Measurements from ENCODE around the gene THUMPD2. TPM values are rescaled to one million over a fixed set of nuclear protein-coding genes. Genes with fewer than 3 reads are reported as not detected.

Gene THUMPD2
- total and polyA plus RNA-seq, 3 experiments from 2014 or later: 8.0 to 15.1 (median 12.2) TPM

DNA sequence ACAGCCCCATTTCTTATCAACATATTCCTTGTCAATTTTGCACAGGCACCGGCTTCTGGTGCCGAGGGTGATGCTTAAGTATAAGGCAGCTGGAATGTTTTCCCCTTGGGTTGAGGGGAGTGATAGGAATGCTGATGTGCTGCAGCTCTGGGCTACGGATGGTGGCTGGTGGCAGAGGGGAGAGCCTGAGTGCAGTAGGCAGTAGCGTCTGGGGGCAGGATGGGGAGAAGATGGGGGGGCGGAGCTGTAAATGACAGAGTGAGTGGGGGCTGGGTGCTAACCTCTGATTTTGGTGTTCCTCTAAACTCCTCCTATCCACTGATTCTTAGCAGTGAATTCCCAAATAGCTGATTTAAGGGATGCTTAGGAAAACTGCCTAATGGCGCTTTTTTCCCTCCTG, 92.6 kb downstream of the THUMPD2 start:
- POLR2A ChIA-PET: no interaction called here
- no peaks in the 10 kb centered on the region for H3K9me3 ChIP-seq (ENCODE audit: low read length)
- no peak overlapping the region for H3K27ac ChIP-seq (ENCODE audit: low read depth, low read length)
- Mint-ChIP-seq H3K9me3 (peaks cover 0 to 8% (median 3%) of the 10 kb centered on the region in 5 donors), H3K4me3 (no peak overlapping the region), H3K27me3 (peaks cover 8 to 50% of the 10 kb centered on the region in 2 donors), H3K36me3 (no peaks in the 10 kb centered on the region), H3K4me1 (no peaks in the 10 kb centered on the region), H3K27ac (no peak overlapping the region)
- CTCF ChIA-PET: no interaction called here
- no peaks in the 10 kb centered on the region for H3K36me3 ChIP-seq (ENCODE audit: insufficient read depth, low read length)
- no peak for DNase-seq
- H3K4me1 ChIP-seq (ENCODE audit: insufficient read depth, low read length): no peaks in the 10 kb centered on the region
- no peak overlapping the region for H3K4me3 ChIP-seq (ENCODE audit: low read length)
- no peaks in the 10 kb centered on the region for H3K27me3 ChIP-seq (ENCODE audit: insufficient read depth, low read length, poor library complexity, severe bottlenecking)

Other genes with a start within 250 kb of the THUMPD2 start
- gene TMEM178A, start 113.3 kb downstream of the THUMPD2 start, total RNA-seq: not detected
- not detected for gene TMEM178A, start 113.3 kb downstream of the THUMPD2 start, polyA plus RNA-seq